ENCODE results near the gene OR1K1. TPM values are rescaled to one million over a fixed set of nuclear protein-coding genes. Genes with fewer than 3 reads are reported as not detected.
"Not testable (repeated sequence)": the region's sequence is repeated elsewhere in the genome, so short reads cannot be mapped to it uniquely, and the experiment has no call there.

The OR1K1 gene
- total RNA-seq, 4 donors from 2014 or later: not detected

GRCh38 chr9:122808141-122808540, 8.2 kb downstream of the OR1K1 start:
- no peak for DNase-seq
- 95 to 100% methylated on average over 1 to 3 of the region's 3 CpGs for WGBS, 2 donors (ENCODE audit: low coverage in 1 of 2)
- Histone ChIP-seq H3K27me3 (no peaks in the 10 kb centered on the region), H3K4me1 (peaks cover 0 to 3% (median 0%) of the 10 kb centered on the region in 4 donors), H3K27ac (no peak overlapping the region), H3K9me3 (no peaks in the 10 kb centered on the region), H3K36me3 (no peaks in the 10 kb centered on the region), H3K4me3 (no peak overlapping the region)
- in situ Hi-C loops (cut with MboI; ENCODE audit: low pct_ligation_motif_present in 1 of 4, low pct_unique_long_range_greater_than_20kb in 1 of 4, low sequenced_read_pairs in 3 of 4): loop anchor here (5.0 to 25.0 kb wide), 2 partner anchors 341 to 696 kb away; no protein-coding TSS in a partner anchor
- TF ChIP-seq CTCF (IDR thresholded peaks at IDR 0.05) (no peak), POLR2AphosphoS5 (IDR thresholded peaks at IDR 0.05) (no peak), EP300 (IDR thresholded peaks at IDR 0.05; ENCODE audit: low read depth) (no peak), POLR2A (IDR thresholded peaks at IDR 0.05) (no peak)
- intact Hi-C loops (cut with DNase I; ENCODE audit: low total_unique reads): loop anchor here (5.0 kb wide), 1 partner anchor 341 kb away; no protein-coding TSS in a partner anchor

GRCh38 chr9:122809261-122809660, 9.3 kb downstream of the OR1K1 start:
- not testable (repeated sequence) for H3K36me3 ChIP-seq, H3K4me3 ChIP-seq, H3K27me3 ChIP-seq, H3K9me3 ChIP-seq, H3K27ac ChIP-seq, H3K4me1 ChIP-seq, DNase-seq
- 44 to 58% methylated on average over 5 to 7 of the region's 7 CpGs for WGBS, 2 donors (ENCODE audit: low coverage in 1 of 2)
- in situ Hi-C loops (cut with MboI; ENCODE audit: low pct_ligation_motif_present in 1 of 4, low pct_unique_long_range_greater_than_20kb in 1 of 4, low sequenced_read_pairs in 3 of 4) (loop anchor here (5.0 to 25.0 kb wide), 2 partner anchors 342 to 697 kb away; no protein-coding TSS in a partner anchor), intact Hi-C loops (cut with DNase I; ENCODE audit: low total_unique reads) (loop anchor here (5.0 kb wide), 1 partner anchor 342 kb away; no protein-coding TSS in a partner anchor)

DNA sequence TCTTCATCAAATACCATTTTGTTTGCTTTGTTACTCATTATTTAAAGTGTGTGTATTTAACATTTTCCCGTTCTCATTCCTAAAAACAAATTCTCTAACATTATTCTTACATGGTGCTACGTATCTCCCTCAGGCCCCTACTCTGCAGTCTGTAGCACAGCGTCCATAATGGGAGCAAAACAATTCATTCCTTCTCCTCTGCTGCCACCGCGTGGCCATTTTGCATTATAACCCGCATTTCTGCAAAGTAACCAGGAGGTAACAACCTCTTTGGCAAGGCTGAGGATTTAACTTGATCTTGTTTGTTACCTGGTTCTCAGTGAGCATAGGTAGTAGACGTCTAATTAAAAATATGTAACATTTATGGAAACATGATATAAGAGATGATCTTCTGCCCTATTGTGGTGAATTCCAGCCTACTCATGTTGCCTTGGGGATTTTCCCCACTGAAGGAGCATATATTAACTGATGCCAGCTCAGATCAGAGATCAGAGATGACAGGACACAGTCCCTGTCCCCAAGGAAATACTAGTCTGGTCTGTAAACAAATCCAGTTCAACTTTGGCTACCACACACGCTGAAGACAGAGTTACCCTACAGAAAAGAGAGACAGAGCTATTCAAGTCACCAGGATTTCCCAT, 10.5 kb downstream of the OR1K1 start:
- Histone ChIP-seq H3K27me3 (no peaks in the 10 kb centered on the region), H3K9me3 (no peaks in the 10 kb centered on the region), H3K4me3 (no peak overlapping the region), H3K36me3 (no peaks in the 10 kb centered on the region), H3K4me1 (peaks cover 0 to 7% (median 0%) of the 10 kb centered on the region in 4 donors), H3K27ac (no peak overlapping the region)
- WGBS, 2 donors (ENCODE audit: low coverage in 1 of 2): 3 to 5% methylated on average over 8 of the region's 8 CpGs
- in situ Hi-C loops (cut with MboI; ENCODE audit: low pct_ligation_motif_present in 1 of 4, low pct_unique_long_range_greater_than_20kb in 1 of 4, low sequenced_read_pairs in 3 of 4) (loop anchor here (5.0 to 25.0 kb wide), 3 partner anchors 343 to 698 kb away; no protein-coding TSS in a partner anchor), intact Hi-C loops (cut with DNase I; ENCODE audit: low total_unique reads) (no loop called here)
- TF ChIP-seq POLR2AphosphoS5 (IDR thresholded peaks at IDR 0.05) (no peak), CTCF (IDR thresholded peaks at IDR 0.05) (peak; percentile 72 to 83 (median 74)), POLR2A (IDR thresholded peaks at IDR 0.05) (no peak), EP300 (IDR thresholded peaks at IDR 0.05; ENCODE audit: low read depth) (no peak)
- DNase-seq: peak; percentile 80

- H3K36me3 ChIP-seq: peaks cover 0 to 4% (median 0%) of the 10 kb centered on the region in 4 donors
- no peak overlapping the region for H3K27ac ChIP-seq
- 50% methylated on average over 2 of the region's 4 CpGs; no CpG with 5 or more reads in 1 of the 2 donors for WGBS, 2 donors (ENCODE audit: low coverage in 1 of 2)
- peaks cover 0 to 10% (median 0%) of the 10 kb centered on the region in 4 donors for H3K4me1 ChIP-seq
- DNase-seq: no peak
- intact Hi-C loops (cut with DNase I; ENCODE audit: low total_unique reads) (loop anchor here (1.0 kb wide), 1 partner anchor 337 kb away; no protein-coding TSS in a partner anchor), in situ Hi-C loops (cut with MboI; ENCODE audit: low pct_ligation_motif_present in 1 of 4, low pct_unique_long_range_greater_than_20kb in 1 of 4, low sequenced_read_pairs in 3 of 4) (loop anchor here (5.0 to 25.0 kb wide), 3 partner anchors 345 to 700 kb away; no protein-coding TSS in a partner anchor)
- H3K4me3 ChIP-seq: no peak overlapping the region
- H3K27me3 ChIP-seq: no peaks in the 10 kb centered on the region
- TF ChIP-seq POLR2A (IDR thresholded peaks at IDR 0.05) (no peak), EP300 (IDR thresholded peaks at IDR 0.05; ENCODE audit: low read depth) (no peak), CTCF (IDR thresholded peaks at IDR 0.05) (no peak)
- no peaks in the 10 kb centered on the region for H3K9me3 ChIP-seq
Measured at GRCh38 chr9:122812736-122813135, 12.8 kb downstream of the OR1K1 start.

All from transverse colon (tissue), 4 donors.